HG02840 (cell line): Measurements from ENCODE around the gene TSPAN3.

Experiments used
- ATAC-seq: cut with Tn5 transposase; IDR thresholded peaks from one replicate; pipeline ENCODE4 v1.9.1; 2021; ENCODE audit warnings: mild to moderate bottlenecking, moderate library complexity, moderate number of reproducible peaks; ENCODE audit not compliant: unreplicated experiment, low FRiP score

Gene TSPAN3

GRCh38 chr15:77035584-77035983 is 35.3 kb downstream of the TSPAN3 start:
- ATAC-seq, result no peak

- no peak for ATAC-seq
These were observed 36.0 kb downstream of the TSPAN3 start for GRCh38 chr15:77034695-77035489.

- ATAC-seq, result no peak
These were observed 36.9 kb downstream of the TSPAN3 start for GRCh38 chr15:77033729-77034671.

- ATAC-seq, result no peak
These were observed 37.5 kb downstream of the TSPAN3 start for GRCh38 chr15:77033417-77033728.

GRCh38 chr15:77032647-77033416 is 38.1 kb downstream of the TSPAN3 start:
- no peak for ATAC-seq

GRCh38 chr15:77032052-77032646 is 38.8 kb downstream of the TSPAN3 start:
- ATAC-seq, result no peak

- ATAC-seq, result no peak
These were observed 39.4 kb downstream of the TSPAN3 start for GRCh38 chr15:77031376-77032050.

- no peak for ATAC-seq
These were observed 40.0 kb downstream of the TSPAN3 start for GRCh38 chr15:77030928-77031375.

- no peak for ATAC-seq
These were observed 40.6 kb downstream of the TSPAN3 start for GRCh38 chr15:77030048-77030927.

- no peak for ATAC-seq
These were observed 41.5 kb downstream of the TSPAN3 start for GRCh38 chr15:77029166-77030047.

GRCh38 chr15:77028451-77029165 is 42.3 kb downstream of the TSPAN3 start:
- no peak for ATAC-seq

GRCh38 chr15:77027697-77028450 is 43.0 kb downstream of the TSPAN3 start:
- no peak for ATAC-seq

- ATAC-seq, result no peak
These were observed 43.7 kb downstream of the TSPAN3 start for GRCh38 chr15:77027111-77027696.

GRCh38 chr15:77026501-77027110 is 44.3 kb downstream of the TSPAN3 start:
- ATAC-seq, result no peak

GRCh38 chr15:77025941-77026411 is 44.9 kb downstream of the TSPAN3 start:
- no peak for ATAC-seq
